Measurements from ENCODE around the gene GOLGA6L1.
"Not testable (repeated sequence)": the region's sequence is repeated elsewhere in the genome, so short reads cannot be mapped to it uniquely, and the experiment has no call there.

DNA sequence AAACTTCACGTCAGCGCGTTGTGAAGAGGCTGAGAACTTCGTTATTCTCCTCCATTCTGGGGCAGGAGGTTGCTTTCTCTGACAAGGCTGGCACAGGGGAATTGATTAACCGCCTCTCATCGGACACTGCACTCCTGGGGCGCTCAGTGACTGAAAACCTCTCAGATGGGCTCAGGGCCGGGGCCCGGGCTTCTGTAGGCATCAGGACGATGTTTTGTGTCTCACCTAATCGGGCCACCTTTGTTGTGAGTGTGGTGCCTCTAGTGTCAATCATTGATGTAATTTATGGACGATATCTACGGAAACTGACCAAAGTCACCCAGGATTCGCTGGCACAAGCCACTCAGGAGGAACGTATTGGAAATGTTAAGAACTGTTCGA, 43.9 kb upstream of the GOLGA6L1 start:
- TF ChIP-seq POLR2AphosphoS5 (IDR thresholded peaks at IDR 0.05; ENCODE audit: borderline replicate concordance, low read depth, low read length); EZH2 (IDR thresholded peaks at IDR 0.05): not testable (repeated sequence)
